Mesothelial cell of epicardium (in vitro differentiated cells): ENCODE results near the gene IKBIP. TPM values are rescaled to one million over a fixed set of nuclear protein-coding genes. Genes with fewer than 3 reads are reported as not detected.

Source experiments
- DNase-seq, 2 experiments: peaks; one replicate each; pipeline ENCODE4 v3.0.0; 2021; ENCODE audit warnings: low spot score in 2 of 2; ENCODE audit not compliant: unreplicated experiment in 2 of 2
- H3K27ac Mint-ChIP-seq: 2 replicates; pipeline ENCODE4 v1.8.0; 2021; ENCODE audit warnings: mixed read lengths
- H3K27me3 Mint-ChIP-seq: 2 replicates; pipeline ENCODE4 v1.8.0; 2021; ENCODE audit warnings: low read depth, mixed read lengths
- H3K36me3 Mint-ChIP-seq: 2 replicates; pipeline ENCODE4 v1.8.0; 2021; ENCODE audit warnings: mixed read lengths
- H3K4me1 Mint-ChIP-seq: 2 replicates; pipeline ENCODE4 v1.8.0; 2021; ENCODE audit warnings: mixed read lengths
- H3K4me3 Mint-ChIP-seq: 2 replicates; pipeline ENCODE4 v1.8.0; 2021; ENCODE audit warnings: mild to moderate bottlenecking, moderate library complexity, mixed read lengths
- H3K9me3 Mint-ChIP-seq: 2 replicates; pipeline ENCODE4 v1.8.0; 2021; ENCODE audit warnings: mixed read lengths
- CTCF ChIP-seq: fragments of 200-600 bp; sonication (generic); IDR thresholded peaks from one replicate; pipeline ENCODE4 v1.5.0; 2021; ENCODE audit warnings: antibody characterized with exemption; ENCODE audit not compliant: unreplicated experiment
- total RNA-seq: library from RNA; stranded (reverse); gene quantifications from 3 replicates; pipeline ENCODE4 v1.2.1, GENCODE V29; 2021

Gene IKBIP
- total RNA-seq, 1 donor from 2014 or later = 21.0 TPM

- H3K9me3 Mint-ChIP-seq = no peaks in the 10 kb centered on the region
- no peak overlapping the region for H3K4me3 Mint-ChIP-seq
- no peak for DNase-seq
- H3K27me3 Mint-ChIP-seq = no peaks in the 10 kb centered on the region
- peaks cover 17% of the 10 kb centered on the region for H3K36me3 Mint-ChIP-seq
- no peaks in the 10 kb centered on the region for H3K4me1 Mint-ChIP-seq
- H3K27ac Mint-ChIP-seq = no peak overlapping the region
- no peak for TF ChIP-seq CTCF
These were observed 15.9 kb upstream of the IKBIP start for GRCh38 chr12:98660521-98660920.

- Mint-ChIP-seq H3K27ac (no peak overlapping the region), H3K9me3 (no peaks in the 10 kb centered on the region), H3K27me3 (no peaks in the 10 kb centered on the region), H3K36me3 (peaks cover 15% of the 10 kb centered on the region), H3K4me1 (peaks cover 1% of the 10 kb centered on the region), H3K4me3 (no peak overlapping the region)
- DNase-seq = no peak
- no peak for TF ChIP-seq CTCF
These were observed 11.9 kb upstream of the IKBIP start for GRCh38 chr12:98656289-98657101.

- Mint-ChIP-seq H3K9me3 (no peaks in the 10 kb centered on the region), H3K4me1 (peaks cover 1% of the 10 kb centered on the region), H3K27me3 (no peaks in the 10 kb centered on the region), H3K36me3 (peaks cover 20% of the 10 kb centered on the region), H3K4me3 (no peak overlapping the region), H3K27ac (peak overlapping the region; percentile 66)
- DNase-seq = no peak
- peak; percentile 45 for TF ChIP-seq CTCF
These were observed 9.4 kb upstream of the IKBIP start for GRCh38 chr12:98653866-98654493.

- no peak overlapping the region for H3K4me3 Mint-ChIP-seq
- H3K27me3 Mint-ChIP-seq = no peaks in the 10 kb centered on the region
- no peaks in the 10 kb centered on the region for H3K9me3 Mint-ChIP-seq
- peaks cover 22% of the 10 kb centered on the region for H3K36me3 Mint-ChIP-seq
- no peak for DNase-seq
- no peak for TF ChIP-seq CTCF
- no peak overlapping the region for H3K27ac Mint-ChIP-seq
- H3K4me1 Mint-ChIP-seq = peaks cover 6% of the 10 kb centered on the region
These were observed 6.7 kb upstream of the IKBIP start for GRCh38 chr12:98651328-98651727.

GRCh38 chr12:98646294-98647090 is 1.9 kb upstream of the IKBIP start:
- Mint-ChIP-seq H3K27ac (peak overlapping the region; percentile 52), H3K9me3 (no peaks in the 10 kb centered on the region), H3K4me3 (peak overlapping the region; percentile 97), H3K4me1 (peaks cover 17% of the 10 kb centered on the region), H3K27me3 (no peaks in the 10 kb centered on the region), H3K36me3 (peaks cover 18% of the 10 kb centered on the region)
- no peak for TF ChIP-seq CTCF
- DNase-seq = no peak
